GM21723 (cell line): ENCODE data around the gene EPB42.
"Not testable (repeated sequence)": the region's sequence is repeated elsewhere in the genome, so short reads cannot be mapped to it uniquely, and the experiment has no call there.

Source experiments
- ATAC-seq: cut with Tn5 transposase; IDR thresholded peaks from one replicate; pipeline ENCODE4 v1.9.1; 2021; ENCODE audit warnings: mild to moderate bottlenecking, moderate library complexity; ENCODE audit not compliant: unreplicated experiment

Gene EPB42

DNA sequence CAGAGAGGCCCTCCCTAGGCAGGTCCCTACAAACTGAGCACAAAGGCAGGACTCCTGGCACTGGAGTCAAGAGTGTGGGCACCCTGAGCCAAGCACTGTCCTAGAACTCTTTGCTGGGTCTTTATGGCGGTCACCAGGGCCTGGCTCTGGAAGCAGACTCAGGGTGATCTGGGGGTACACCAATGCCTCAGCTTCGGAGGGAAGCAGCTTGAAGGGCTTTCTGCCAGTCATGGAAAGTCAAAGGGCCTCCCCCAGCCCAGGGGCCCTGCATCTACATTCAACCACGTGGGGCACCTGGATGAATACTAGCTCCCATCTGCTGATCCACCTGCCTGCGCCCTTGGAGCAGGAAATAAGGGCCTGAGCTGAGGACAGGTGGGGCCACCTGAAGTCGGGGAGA, 7.4 kb downstream of the EPB42 start:
- ATAC-seq: no peak

GRCh38 chr15:43212951-43213350, 7.9 kb downstream of the EPB42 start:
- ATAC-seq: no peak

DNA sequence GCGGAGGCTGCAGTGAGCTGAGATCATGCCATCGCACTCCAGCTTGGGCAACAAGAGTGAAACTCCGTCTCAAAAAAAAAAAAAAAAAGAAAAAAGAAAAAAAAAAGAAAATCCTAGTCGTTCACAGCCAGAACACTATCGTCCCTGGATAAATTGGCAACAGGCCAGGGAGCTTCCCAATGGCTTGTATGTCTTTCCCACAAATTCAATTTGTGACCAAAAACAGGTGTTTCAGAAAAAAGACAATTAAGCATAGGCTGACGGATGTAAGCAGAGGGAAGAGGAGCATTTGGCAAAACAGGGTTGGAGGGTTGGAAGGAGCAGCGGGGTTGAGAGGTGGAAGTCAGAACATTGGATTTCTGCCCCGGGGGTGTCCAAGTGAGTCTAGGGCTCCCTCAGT, 8.5 kb downstream of the EPB42 start:
- ATAC-seq: no peak

DNA sequence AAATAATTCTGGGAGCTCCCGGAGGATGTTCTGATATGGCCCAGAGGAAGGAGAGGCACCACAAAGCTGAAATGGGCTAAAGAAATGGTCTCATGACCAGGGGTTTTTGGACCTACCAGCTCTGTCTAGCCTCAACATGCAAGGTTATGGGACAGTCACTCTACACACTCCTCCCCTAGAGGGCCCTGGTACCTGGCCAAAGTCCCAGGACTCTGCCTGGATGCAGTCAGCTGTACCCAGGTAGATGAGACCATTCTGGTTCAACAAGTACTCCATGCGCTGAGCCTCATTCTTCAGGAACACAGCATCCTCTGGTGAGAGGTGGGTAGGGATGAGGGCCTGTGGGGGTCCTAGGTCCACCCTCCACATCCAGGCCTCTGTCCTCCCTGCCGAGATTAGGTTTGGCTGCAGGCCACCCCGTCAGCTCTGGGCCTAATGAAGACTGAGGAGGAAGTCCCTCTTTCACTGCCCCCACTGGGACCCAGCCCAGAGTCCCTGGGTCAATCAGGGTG, 9.5 kb downstream of the EPB42 start:
- ATAC-seq: no peak

- ATAC-seq: no peak
Measured at GRCh38 chr15:43210807-43211206, 10.0 kb downstream of the EPB42 start.

- no peak for ATAC-seq
Measured at GRCh38 chr15:43210172-43210745, 10.6 kb downstream of the EPB42 start.

DNA sequence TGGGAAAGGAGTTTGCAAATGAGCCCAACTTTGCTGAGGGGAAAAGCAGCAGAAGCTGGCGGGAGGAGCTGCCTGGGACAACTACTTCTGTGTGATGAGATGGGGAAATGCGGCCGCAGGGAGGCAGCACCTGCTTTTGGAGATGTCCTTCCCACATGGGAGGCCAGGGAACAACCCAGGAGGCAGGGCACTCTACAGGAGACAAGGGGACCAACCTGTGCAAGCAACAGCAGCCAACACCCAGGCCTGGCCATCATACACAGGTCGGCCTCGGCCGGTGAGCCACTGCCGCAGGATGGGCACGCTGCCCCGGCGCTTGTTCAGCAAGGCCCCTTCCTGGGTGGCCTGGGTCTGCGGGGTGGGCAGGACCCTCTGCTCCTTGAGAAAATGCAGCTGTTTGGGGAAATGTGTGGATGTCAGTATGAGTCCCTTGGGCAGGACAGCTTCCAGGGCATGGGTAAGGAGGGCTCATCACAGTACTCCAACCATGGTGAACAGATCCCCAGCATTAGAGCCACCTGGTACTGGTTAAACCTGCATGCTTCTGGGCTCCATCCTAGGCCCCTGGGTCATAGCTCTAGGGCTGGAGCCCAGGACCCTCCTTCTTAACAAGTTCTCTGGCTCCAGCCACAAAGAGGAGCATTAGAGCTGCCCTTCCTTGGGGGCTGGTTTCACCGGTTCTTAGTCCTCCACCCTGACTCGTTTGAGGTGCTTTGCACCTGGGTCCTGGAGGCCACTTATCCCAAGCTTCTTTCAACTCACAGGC, 11.6 kb downstream of the EPB42 start:
- ATAC-seq: no peak

GRCh38 chr15:43208052-43209002, 12.5 kb downstream of the EPB42 start:
- no peak for ATAC-seq

- no peak for ATAC-seq
Measured at GRCh38 chr15:43207024-43207423, 13.8 kb downstream of the EPB42 start.

DNA sequence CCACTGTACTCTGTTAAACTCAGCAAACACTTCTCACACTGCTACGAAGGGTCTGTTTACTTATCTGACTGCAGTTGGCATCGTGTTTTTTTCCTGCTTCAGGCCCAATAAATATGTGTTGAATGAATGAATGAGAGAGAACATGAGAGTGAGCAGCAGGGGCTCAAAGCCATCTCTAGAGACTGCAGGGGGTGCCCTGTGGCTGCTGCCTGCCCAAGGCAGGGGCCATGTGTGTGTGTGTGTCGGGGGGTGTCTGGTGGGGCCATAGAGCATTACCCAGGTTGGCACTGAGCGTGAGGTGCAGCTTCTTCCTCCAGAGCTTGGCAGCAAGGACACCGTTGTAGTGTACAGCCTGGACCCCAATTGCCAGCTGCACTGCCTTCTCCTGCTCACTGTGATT, 14.8 kb downstream of the EPB42 start:
- no peak for ATAC-seq

GRCh38 chr15:43204016-43204901, 16.6 kb downstream of the EPB42 start:
- ATAC-seq: no peak

DNA sequence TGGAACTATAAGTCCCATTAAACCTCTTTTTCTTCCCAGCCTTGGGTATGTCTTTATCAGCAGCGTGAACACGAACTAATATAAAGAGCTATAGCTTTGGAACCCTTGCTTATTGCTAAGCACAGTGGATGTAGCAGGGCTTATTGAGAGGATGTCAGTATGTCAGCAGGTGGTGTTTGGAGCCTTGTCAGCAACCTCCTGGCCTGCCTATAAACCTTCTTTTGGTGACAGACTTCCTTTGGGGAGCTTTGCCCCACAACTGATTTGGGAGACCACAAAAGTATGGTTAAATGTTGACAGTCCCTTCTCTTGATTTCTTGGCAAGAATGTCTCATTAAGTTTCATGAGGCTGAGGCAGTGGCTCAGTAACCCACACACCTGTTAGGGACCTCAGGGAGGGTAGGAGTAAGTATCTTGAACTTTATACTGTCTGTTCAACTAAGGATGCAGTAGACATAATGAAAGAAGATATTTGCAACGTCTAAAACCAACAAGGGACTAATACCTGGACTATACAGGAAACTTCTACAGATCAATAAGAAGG, 20.8 kb downstream of the EPB42 start:
- no peak for ATAC-seq

- ATAC-seq: no peak
Measured at GRCh38 chr15:43198992-43199391, 21.8 kb downstream of the EPB42 start.

- ATAC-seq: not testable (repeated sequence)
Measured at GRCh38 chr15:43198556-43198955, 22.3 kb downstream of the EPB42 start.

- not testable (repeated sequence) for ATAC-seq
Measured at GRCh38 chr15:43197773-43198172, 23.0 kb downstream of the EPB42 start.

DNA sequence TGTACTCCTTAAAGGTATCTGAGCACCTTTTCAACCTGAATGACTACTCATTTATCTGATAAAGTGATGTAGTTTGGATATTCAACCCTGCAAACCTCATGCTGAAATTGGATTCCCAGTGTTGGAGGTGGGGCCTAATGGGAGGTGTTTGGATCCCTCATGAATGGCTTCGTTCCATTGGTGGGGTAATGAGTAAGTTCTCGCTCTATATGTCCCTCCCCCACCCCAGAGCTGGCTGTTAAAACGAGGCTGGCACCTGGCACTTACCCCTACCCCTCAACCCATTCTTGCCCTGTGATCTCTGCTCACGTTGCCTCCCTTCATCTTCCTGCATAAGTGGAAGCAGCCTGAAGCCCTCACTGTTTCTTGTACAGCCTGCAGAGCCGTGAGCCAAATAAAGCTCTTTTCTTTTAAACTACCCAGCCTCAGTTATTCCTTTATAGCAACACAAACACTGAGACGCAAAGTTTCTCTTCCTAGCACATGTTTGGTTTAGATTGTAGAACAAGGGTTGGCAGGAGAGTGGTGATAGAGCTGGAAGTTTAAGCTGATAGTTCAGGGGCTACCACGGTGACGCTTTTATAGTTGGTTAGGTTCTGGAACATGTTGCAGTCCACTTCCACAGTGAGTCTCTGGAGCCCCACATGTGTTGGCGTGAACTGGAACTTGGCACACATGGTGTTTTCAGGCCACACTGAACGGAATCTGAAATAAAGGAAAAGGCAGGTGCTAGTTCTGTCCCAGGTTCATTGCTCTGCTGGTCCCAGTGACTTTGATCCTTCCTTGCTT, 23.9 kb downstream of the EPB42 start:
- ATAC-seq: no peak

DNA sequence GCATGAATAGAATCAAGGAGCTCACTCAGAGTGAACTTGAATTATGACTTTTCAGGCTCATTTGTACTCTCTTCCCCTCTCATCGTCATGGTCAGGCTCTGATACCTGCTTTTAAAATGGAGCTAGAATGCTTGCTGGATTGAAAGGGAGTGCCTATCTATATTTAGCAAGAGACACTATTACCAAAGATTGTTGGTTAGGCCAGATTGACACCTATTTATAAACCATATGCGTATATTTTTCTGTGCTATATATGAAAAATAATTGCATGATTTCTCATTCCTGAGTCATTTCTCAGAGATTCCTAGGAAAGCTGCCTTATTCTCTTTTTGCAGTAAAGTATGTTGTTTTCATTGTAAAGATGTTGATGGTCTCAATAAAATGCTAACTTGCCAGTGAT, 26.0 kb downstream of the EPB42 start:
- no peak for ATAC-seq

- no peak for ATAC-seq
Measured at GRCh38 chr15:43193710-43194109, 27.1 kb downstream of the EPB42 start.

DNA sequence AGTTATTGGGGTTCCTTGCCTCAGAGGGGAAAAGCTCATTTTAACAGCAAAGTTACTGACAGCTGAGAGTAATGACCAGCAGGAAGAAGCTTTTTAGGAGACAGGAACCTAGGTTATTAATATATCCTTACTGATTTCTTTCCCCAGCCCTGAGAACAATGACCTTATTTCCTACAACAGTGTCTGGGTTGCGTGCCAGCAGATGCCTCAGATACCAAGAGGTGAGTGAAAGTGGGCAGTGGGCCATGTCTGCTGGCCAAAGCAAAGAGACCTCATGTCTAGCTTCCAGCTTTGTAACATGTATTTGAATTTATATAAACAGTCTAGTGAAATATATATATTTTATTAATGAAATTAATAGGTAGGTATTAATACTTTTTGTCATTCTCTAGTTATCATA, 30.6 kb downstream of the EPB42 start:
- no peak for ATAC-seq
